ENCODE results near the gene AFF2.

DNA sequence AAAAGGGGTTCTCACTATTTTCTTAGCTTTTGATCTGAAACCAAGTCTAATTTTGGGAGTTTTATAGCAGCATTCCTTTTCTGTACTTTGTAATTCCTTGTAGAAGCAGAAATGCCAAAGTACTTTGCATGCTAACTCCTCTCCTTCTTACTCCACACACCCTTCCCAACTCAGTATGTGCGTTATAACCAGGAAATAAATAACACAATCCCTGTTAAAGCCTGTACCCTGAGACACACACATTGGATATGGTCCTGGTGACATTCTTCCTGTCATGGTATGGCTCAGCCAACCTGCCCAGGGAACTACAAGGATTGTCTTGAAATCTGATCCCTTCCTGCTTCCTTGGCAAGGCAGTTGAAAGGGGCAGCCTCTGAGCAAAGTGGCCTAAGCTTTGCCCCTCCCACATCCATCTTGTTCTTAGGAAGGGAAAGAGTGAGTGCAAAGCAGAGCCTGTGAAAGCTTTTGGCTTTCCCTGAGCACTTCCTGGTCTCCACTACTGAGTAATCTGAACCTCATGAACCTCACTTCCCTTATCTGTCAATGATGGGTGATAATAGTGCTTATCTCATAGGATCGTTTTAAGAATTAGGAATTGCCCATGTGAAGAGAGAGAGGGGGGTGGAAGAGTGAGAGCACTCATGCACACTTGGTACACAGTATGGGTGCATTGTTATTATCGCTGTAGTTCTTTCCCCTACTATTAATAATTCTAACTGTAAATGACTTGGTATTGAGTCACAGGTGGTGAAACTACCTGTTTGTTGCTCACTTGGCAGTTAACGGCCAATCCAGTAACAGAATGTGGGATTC lies 109.3 kb downstream of the AFF2 start:
- TF ChIP-seq, protein P1, sequence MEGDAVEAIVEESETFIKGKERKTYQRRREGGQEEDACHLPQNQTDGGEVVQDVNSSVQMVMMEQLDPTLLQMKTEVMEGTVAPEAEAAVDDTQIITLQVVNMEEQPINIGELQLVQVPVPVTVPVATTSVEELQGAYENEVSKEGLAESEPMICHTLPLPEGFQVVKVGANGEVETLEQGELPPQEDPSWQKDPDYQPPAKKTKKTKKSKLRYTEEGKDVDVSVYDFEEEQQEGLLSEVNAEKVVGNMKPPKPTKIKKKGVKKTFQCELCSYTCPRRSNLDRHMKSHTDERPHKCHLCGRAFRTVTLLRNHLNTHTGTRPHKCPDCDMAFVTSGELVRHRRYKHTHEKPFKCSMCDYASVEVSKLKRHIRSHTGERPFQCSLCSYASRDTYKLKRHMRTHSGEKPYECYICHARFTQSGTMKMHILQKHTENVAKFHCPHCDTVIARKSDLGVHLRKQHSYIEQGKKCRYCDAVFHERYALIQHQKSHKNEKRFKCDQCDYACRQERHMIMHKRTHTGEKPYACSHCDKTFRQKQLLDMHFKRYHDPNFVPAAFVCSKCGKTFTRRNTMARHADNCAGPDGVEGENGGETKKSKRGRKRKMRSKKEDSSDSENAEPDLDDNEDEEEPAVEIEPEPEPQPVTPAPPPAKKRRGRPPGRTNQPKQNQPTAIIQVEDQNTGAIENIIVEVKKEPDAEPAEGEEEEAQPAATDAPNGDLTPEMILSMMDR (IDR thresholded peaks at IDR 0.05 in 4 of 5, conservative IDR thresholded peaks at IDR 0.05 in 1 of 5), result no peak
- TF ChIP-seq POLR2A (IDR thresholded peaks at IDR 0.05), result no peak
